Renal pelvis (tissue), 4 donors: ENCODE measurements around the gene LRP8. TPM values are rescaled to one million over a fixed set of nuclear protein-coding genes. Genes with fewer than 3 reads are reported as not detected.

Source experiments
- DNase-seq: peaks from one replicate; pipeline ENCODE4 v3.0.0-alpha.2; 2013
- polyA plus RNA-seq, 3 donors: library from polyadenylated mRNA; unstranded; fragments of 120-200 nt; gene quantifications; one replicate each; pipeline ENCODE4 v1.2.1, GENCODE V29; 2013; ENCODE audit not compliant: insufficient read length in 3 of 3

The LRP8 gene
- polyA plus RNA-seq, 3 donors: 7.2 to 8.5 (median 7.3) TPM

DNA sequence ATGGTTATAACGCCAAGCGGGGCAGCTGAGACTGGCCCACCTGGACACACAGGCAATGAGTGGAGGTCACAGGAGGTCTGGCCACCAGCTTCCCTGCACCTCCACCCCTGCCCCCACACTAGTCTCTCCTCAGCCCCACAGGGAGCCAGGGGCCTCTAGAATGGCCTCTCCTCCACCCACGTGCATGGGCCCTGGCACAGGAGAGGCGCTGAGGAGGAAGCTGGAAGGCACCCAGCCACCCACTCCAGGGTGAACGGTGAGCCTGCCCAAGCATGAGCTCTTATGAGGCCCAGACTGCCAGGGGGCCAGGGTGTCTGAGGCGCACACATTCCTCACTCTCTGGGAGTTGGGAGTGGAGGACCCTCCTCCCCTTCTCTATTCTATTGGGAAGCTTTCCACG lies 22.2 kb downstream of the LRP8 start:
- DNase-seq: no peak

DNA sequence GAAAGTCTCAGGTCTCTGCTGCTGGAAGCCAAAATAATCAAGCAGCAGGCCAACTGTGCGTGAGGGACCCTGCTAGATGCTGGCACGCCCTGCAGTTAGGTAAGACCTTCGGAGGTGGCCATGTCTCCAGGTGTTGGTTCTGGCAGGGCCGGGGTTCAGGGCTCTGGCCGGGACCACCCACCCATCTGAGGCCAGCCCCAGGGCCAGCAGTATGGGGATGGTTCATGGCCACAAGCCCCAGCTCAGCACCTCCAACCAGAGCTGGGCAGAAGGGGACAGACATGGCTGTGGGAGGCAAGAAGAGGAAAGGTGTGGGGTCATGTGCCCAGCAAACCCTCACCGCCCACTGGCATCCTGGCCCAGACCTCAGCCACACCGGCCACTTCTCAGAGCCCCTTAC lies 23.3 kb downstream of the LRP8 start:
- no peak for DNase-seq

DNA sequence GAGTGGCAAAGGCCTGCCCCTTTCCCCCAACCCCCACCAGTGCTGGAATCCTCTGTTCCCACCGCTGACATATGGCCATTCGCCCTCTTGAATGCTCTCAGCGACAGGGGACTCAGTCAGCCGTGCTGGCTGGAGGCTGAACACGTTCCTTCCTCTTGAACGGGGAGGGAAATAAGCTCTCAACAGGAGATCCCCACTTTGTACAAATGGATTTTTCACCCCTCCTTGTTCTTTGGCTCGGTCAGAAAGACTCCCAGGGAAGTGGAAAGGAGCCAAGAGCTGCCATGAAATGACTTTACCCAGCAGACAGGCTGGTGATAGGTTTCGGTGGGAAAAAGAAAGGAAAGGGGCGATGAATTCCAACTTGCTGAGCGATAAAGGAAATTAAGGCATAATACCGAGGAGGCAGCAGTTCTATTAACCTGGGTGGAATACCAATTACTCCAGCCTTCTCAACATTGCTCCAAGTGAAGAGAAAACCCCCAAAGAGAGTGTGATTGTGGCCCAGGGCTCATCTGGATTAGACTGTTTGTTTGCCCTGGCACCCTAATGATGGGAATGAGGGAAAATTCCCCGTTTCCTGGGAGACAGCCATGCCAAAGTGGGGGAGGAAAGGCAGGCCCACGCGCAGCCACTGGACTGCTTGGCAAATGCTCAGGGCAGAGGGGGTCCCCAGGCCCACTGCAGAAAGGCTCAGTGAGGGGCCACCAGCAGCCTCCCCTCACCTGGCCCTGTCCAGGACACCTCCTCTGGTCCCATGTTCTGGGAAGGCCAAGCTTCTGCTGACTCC lies 23.9 kb downstream of the LRP8 start:
- DNase-seq: no peak

DNA sequence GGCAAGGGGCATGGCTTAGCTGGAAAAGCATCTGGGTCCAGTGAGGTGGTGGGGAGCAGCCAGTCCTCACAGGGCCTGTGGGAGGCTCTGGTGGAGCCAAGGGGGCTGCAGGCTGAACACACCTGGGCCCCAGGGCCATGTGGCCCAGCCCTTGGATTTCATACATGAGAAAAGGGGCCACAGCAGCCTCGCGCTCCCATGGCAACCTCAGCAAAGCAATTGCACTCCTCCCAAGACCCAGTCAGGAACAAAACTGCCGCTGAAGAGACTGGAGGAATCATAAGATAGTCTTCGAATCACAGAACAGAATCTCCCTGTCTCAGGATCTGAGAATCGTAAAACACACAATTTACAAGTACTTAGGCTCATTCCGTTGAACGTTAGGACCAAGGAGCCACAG lies 24.6 kb downstream of the LRP8 start:
- no peak for DNase-seq

DNA sequence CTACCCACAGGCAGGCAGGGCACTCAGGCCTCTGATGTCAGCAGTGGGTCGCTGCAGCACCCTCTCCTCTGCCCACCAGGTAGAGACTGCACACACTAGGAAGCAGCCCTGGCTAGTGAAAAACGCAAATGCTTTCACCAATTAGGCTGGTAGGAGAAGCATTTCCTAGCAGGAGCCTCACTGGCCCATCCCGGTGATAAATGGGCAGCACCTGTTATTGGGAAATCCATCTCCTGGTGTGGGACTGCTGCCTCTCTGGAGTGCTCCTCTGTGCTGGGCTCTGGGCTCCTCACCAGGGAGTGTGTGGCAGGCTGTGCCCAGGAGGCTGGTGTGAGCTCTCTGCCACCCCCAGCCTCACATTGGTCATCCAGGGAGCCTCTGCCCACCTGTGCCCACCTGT lies 28.6 kb downstream of the LRP8 start:
- no peak for DNase-seq

DNA sequence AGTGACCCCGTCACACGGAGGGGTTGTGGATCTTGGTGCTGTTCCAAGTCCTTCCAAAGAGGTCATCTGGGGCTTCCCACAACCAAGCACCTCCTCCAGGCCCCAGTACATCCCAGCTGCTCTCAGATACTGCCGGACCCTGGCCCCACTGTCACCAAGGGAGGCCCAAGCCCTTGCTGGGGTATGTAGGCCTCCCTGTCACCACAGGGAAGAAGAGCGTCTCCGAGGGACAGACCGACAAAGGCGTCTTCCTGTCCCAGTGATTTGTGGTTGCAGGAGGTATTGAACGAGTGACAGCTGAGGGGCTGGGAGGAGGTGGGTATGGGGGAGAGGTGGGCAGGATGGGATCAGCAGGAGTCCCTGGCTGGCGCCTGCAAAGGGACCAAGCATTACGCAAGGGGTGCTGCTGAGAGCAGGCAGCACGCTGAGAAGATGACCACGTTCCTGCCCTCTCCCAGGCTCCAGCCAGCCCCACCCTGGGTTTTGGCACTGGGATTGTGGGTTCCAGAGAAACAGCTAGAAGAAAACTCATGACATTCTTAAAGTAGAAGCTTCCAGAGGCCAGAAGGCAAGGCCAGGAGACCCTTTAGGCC lies 29.7 kb downstream of the LRP8 start:
- no peak for DNase-seq

DNA sequence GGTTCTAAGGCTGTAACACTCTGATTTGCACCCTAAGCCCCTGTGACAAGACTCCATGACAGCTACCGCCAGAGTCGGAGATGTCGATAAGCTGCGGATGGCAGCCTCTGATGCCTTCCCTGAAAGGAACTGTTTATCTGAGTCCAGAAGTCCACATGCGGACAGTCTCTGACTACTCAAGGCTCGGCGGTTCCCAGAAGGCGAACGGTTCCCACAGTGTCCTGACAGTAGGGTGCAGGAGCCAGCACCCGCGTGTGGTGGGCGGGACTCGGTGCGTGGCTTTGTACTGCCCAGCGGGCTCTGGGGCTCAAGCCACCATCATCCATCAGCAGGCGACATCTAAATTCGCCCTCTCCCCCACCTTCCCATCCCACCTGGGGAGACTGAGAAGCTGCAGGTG lies 30.7 kb downstream of the LRP8 start:
- no peak for DNase-seq

DNA sequence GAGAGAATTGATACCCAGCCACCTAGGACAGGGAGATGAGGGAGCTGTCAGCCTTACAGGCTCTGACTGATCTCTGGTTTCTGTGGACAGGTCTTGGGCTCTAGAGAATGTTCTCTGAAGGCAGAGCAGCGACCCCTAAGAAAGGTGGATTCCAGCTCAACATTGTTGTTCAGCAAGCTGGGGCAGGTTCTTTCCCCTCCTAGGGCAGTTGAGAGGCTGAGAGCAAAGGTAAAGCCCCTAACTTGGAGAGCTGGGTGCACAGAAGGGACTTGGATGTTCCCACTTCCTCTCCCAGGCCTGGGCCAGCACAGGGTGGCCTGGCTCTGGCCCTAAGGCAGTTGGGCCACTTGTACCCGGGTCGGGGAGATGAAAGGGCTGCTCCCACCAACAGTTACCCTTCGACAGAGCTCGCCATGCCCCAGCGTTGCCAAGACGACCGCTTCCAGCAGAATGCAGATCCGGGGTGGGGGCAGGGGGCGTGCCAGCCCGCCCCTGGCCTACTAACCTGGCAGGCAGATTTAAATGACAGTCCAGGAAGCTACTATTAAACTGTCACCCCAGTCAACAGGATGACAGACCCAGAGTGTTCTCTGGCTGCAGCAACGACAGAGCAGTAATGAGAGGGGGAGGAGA lies 31.6 kb downstream of the LRP8 start:
- DNase-seq: no peak

DNA sequence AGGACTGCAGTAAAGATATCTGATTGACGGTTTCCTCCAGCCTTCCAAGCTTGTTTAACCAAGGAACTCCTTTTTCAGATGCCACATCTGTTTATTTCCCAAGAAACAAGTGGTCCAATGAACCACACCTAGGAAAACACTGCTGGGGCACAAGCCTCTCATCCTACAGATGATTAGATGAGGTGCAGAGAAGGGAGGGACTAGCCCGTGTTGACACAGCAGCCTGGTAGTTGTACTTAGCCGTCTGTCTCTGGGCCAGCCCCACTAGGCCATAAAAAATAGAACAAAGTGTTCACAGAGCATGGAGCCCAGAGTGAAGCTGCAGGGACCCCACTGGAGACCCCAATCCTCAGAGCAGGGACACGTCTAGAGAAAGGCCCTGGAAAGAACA lies 32.1 kb downstream of the LRP8 start:
- no peak for DNase-seq

DNA sequence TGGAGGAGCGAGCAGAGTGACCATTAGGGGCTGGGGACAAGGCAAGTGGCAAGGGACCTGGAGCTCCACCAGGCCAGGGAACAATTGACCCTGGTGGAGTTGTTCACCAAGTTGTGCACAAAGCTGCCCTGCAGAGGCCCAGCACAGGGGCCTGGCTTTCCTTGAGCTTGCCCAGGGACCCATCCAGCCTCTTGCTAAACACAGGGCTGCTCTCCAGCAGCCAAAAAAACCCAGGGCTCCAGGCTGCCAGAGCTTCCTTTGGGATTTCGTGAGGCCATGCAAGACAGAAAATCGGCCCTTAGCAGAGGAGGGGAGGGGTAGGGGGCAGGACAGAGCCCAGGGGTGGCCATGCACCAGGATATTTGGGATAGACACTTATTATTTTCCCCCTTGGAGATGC lies 32.6 kb downstream of the LRP8 start:
- DNase-seq: no peak

DNA sequence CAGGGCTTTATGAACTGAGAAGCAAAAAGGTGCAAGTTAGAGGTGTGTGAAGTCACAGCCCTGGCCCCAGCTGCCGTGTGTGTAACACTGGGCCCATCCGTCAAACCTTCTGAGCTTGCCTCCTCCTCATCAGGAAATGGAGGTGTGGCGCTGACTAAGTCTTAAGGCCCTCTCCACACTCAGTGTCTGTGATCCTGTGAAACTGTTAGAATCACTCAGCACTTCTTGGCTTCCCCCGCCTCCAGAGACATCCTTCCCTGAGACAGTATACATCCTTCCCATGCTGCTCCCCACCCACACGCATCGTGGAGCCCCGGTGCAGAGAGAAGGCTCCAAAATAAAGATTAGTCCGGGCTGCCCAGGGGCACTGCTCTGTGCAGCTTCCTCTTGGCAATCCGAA lies 33.3 kb downstream of the LRP8 start:
- DNase-seq: no peak

DNA sequence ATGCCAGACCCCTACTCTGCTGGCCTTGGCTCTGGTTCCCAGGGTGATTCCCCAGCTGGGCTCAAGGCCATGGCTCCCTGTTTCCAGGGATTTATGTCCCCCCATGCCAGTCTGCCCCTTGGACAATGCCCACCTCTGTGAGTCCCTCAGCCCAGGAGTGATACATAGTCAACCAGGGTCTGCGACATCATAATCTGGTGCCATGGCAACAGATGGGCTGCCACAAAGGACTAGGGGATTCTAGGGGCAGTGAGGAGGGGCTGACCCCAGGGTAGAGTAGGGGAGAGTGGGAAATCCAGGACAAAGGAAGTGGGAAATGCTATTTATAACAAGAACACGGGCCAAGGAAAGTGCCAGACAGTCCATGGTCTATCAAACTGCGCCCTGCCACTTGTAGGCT lies 33.8 kb downstream of the LRP8 start:
- no peak for DNase-seq

DNA sequence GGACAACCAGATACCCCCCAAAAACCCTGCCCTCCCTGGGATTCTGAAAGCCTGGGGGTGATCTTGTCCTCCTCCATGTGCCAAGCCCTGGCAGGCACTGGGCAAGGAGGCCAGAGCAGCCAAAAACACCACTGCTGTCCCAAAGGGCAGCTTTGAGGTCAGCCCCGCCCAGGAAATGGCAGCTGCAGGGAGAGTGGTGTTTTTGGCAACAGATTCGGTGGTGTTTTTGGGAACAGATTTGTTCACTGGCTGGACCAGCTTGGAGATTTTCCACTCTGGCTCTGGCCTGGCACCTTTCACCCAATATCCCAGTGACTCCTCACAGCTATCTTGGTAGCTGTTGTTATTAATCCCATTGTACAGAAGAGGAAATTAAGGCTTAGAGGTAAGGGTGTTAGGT lies 34.7 kb downstream of the LRP8 start:
- DNase-seq: no peak

DNA sequence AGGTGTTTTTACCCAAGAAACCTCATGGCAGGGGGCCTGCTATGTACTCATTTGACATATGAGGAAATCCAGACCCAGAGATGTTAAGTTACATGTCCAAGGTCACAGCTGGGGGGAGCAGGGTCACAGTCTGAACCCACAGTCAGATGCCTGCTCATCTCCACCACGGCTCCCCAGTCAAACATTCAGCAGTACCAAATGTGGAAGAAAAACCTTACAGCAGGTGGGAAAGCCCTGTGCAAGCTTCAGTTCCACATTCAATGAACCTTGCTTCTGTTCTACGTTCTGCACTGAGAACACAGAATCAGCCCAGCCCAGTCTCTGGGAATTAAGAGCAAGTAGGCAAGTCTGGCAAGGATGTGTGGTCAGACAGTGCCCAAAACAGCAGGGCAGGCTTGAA lies 35.2 kb downstream of the LRP8 start:
- DNase-seq: no peak

DNA sequence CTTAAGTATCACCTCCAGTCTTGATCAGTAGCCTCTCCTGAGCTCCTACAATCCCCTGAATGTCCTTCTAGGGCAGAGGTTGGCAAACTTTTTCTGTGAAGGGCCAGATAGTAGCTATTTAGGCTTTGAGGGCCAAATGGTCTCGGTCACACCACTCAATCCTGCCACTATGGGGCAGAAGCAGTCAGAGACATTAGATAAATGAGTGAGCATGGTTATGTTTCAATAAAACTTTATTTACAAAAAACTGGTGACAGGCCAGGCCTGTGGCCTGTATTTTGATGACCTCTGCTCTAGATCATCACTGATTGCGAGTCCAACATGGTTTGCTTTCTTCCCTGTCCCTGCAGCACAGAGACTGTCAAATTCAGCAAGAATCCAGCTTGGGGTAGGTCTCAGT lies 36.3 kb downstream of the LRP8 start:
- DNase-seq: no peak

DNA sequence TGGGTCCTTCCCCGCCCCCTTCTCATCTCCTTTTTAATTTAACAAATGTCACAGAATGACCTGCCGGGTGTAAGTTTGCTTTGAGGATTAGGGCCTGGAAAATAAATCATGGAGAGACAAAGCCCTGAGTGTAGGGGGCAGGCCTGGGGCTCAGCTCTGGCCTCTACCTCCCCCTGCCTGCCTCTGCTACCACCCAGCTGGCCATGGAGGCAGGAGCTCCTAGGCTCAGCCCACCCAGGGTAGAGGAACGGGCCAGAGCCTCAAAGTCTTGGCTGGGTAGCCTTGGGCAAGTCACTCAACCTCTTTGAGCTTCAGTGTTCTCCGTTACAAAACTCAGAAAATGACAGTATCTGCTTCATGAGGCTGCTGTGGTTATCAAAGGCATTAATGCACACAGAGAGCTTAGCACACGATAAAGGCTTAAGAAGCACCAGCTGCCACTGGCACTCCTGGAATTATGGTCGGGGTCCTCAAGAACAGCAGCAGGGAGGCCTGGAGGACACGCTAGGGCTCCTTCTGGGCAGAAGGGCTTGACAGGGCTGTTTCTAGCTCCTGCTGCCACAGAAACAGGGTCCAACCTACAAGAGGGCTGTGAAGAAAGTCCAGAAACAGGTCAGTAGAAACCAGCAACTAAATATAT lies 39.0 kb downstream of the LRP8 start:
- no peak for DNase-seq

DNA sequence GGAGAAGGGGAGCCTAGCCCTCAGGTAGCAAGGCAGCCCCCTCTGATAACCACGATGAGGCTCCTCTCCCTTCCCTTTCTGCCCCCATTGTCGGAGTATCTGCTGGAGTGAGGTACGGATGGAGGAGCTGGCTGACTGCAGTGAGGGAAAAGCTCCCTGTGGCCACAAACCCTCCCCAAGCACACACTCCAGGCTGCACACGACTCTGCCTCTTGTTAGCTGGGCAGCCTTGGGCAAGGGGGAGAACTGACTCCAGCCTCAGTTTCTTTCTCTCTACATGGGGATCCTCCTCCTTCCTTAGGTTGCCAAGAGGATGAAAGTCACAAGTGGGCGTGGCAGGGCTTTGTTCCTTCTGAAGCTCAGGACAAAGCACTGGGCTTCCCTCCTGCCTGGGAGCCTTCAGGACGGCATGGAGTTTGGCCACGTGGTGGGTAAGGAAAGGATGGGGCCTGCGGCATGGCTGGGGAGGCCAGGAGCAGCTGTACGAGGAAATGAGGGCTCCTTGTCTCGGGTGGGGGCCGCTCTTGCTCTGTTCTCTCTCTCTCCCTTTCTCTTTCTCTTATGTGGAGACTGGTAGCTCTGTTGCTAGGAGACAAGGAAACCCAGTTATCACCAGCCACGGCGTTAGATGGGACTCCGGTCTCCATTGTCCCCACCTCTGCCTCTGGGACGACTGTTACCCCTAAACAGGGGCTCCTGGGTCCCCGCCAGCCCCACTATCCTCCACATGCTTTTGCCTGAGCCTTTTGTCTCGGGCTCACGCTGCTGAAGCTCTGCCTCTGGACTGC lies 39.7 kb downstream of the LRP8 start:
- DNase-seq: no peak

DNA sequence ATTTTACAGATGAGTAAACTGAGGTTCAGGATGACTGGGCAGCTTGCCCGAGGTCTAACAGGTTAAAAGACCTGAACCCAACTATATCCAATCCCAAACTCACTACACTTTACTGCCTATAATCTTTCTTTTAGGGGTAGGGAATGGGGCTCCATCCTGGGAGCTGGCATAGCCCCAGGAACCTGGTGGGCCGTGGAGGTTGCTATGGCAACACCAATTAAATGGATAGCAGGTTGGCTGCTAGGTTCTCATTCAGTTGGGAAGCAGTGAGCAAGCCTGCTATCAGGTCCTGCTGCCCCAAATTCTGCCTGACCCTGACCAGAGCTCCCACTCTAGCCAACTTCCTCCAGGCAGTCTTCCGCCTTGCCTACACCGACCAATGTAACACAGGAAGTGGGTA lies 40.9 kb downstream of the LRP8 start:
- DNase-seq: no peak

DNA sequence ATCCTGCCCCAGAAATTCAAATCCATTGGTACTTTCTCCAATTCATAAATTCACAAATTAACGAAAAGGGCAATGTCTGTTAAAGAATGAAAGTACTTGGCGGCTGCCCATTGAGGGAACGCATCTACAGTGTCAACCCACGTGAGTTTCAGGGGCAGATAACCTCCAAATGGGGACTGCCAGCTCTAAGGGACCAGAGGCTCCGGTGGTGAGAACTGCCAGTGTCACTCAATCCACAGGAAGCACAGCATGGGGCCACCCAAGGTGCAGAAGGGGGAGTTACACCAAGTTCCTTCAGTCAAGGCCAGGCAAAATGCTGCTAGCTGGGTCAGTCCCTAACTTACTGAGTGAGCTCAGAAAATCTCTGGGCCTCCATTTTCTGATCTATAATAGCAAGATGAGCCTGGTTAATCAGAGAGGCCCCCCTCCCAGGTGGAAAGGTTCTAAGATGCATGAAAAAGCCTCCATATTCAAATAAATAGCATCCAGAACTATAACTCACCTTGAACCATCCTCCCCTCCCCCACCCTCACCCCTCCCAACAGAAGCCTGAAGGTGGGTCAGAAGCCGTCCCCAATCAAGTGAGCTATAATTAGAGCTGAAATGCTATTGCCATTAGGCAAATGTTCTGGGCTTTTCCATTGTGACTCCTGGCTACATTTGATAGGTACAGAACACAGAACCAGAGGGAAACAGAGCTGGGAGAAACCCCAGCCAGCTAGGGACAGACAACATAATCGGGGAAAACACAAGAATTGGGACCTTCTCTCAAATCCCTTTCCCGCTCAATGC lies 41.7 kb downstream of the LRP8 start:
- DNase-seq: no peak

DNA sequence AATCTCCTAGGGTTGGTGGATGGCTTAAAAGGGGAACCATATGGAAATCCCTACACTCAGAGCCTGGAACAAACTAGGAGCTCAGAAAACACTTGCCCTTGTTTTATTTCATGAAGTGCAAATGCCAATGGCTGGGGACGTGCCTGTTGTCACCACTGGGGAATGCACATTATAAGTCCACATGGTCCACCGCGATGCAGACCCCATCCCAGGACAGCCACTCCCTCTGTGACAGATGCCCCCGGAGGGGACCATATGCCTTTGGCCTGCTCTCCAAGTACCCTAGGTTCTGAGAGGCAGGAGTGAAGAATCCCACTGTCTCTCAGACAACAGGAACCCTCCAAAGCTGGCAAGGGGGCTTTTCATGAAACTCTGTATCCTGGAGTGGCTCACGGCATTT lies 42.3 kb downstream of the LRP8 start:
- DNase-seq: no peak
